ENCODE data around the gene RBP5. TPM values are rescaled to one million over a fixed set of nuclear protein-coding genes. Genes with fewer than 3 reads are reported as not detected.

RBP5 gene
- total RNA-seq, 2 donors from 2014 or later = 19.3 to 31.2 TPM

GRCh38 chr12:7114008-7114407 lies 14.7 kb downstream of the RBP5 start:
- Mint-ChIP-seq H3K27ac (no peak overlapping the region), H3K36me3 (ENCODE audit: low read depth) (peaks cover 7% of the 10 kb centered on the region), H3K4me1 (peaks cover 8% of the 10 kb centered on the region), H3K4me3 (no peak overlapping the region), H3K9me3 (no peaks in the 10 kb centered on the region), H3K27me3 (ENCODE audit: insufficient read depth) (peaks cover 28% of the 10 kb centered on the region)
- Histone ChIP-seq H3K27me3 (ENCODE audit: control insufficient read depth, insufficient read depth, low read length, poor library complexity, severe bottlenecking) (peaks cover 23% of the 10 kb centered on the region), H3K36me3 (ENCODE audit: control insufficient read depth, insufficient read depth, low read length) (no peaks in the 10 kb centered on the region), H3K27ac (ENCODE audit: low read depth, low read length) (no peak overlapping the region), H3K9me3 (ENCODE audit: control insufficient read depth, low read length) (no peaks in the 10 kb centered on the region), H3K4me1 (ENCODE audit: control insufficient read depth, insufficient read depth, low read length) (no peaks in the 10 kb centered on the region), H3K9ac (ENCODE audit: extremely low read depth, low read length, poor library complexity, severe bottlenecking) (no peak overlapping the region), H3K4me3 (ENCODE audit: low read length) (no peak overlapping the region)
- WGBS, 2 experiments (ENCODE audit: insufficient coverage in 1 of 2, insufficient read length in 1 of 2) = 92 to 95% methylated on average over 11 of the region's 11 CpGs
- TF ChIP-seq CTCF (conservative IDR thresholded peaks at IDR 0.05) = no peak
- DNase-seq = no peak

- peak; percentile 71 for DNase-seq
These were observed 15.3 kb downstream of the RBP5 start for GRCh38 chr12:7113389-7113871.

GRCh38 chr12:7112041-7112440 lies 16.6 kb downstream of the RBP5 start:
- Histone ChIP-seq H3K9me3 (ENCODE audit: control insufficient read depth, low read length) (no peaks in the 10 kb centered on the region), H3K36me3 (ENCODE audit: control insufficient read depth, insufficient read depth, low read length) (no peaks in the 10 kb centered on the region), H3K27ac (ENCODE audit: low read depth, low read length) (no peak overlapping the region), H3K27me3 (ENCODE audit: control insufficient read depth, insufficient read depth, low read length, poor library complexity, severe bottlenecking) (peaks cover 23% of the 10 kb centered on the region), H3K4me3 (ENCODE audit: low read length) (no peak overlapping the region), H3K9ac (ENCODE audit: extremely low read depth, low read length, poor library complexity, severe bottlenecking) (no peak overlapping the region), H3K4me1 (ENCODE audit: control insufficient read depth, insufficient read depth, low read length) (no peaks in the 10 kb centered on the region)
- no peak for TF ChIP-seq CTCF (conservative IDR thresholded peaks at IDR 0.05)
- Mint-ChIP-seq H3K4me1 (peaks cover 19% of the 10 kb centered on the region), H3K9me3 (peaks cover 4% of the 10 kb centered on the region), H3K36me3 (ENCODE audit: low read depth) (peaks cover 9% of the 10 kb centered on the region), H3K27ac (no peak overlapping the region), H3K4me3 (no peak overlapping the region), H3K27me3 (ENCODE audit: insufficient read depth) (peaks cover 26% of the 10 kb centered on the region)
- 81 to 92% methylated on average over 3 of the region's 4 CpGs for WGBS, 2 experiments (ENCODE audit: insufficient coverage in 1 of 2, insufficient read length in 1 of 2)
- no peak for DNase-seq

More at GRCh38 chr12:7113389-7113871, 15.3 kb downstream of the RBP5 start:
- peaks cover 7% of the 10 kb centered on the region for H3K36me3 Mint-ChIP-seq (ENCODE audit: low read depth)
- peak; percentile 100 for TF ChIP-seq CTCF (conservative IDR thresholded peaks at IDR 0.05)
- no peak overlapping the region for H3K27ac Mint-ChIP-seq
- H3K9me3 Mint-ChIP-seq = no peaks in the 10 kb centered on the region
- Histone ChIP-seq H3K27me3 (ENCODE audit: control insufficient read depth, insufficient read depth, low read length, poor library complexity, severe bottlenecking) (peaks cover 23% of the 10 kb centered on the region), H3K4me1 (ENCODE audit: control insufficient read depth, insufficient read depth, low read length) (no peaks in the 10 kb centered on the region), H3K9me3 (ENCODE audit: control insufficient read depth, low read length) (no peaks in the 10 kb centered on the region), H3K4me3 (ENCODE audit: low read length) (no peak overlapping the region), H3K27ac (ENCODE audit: low read depth, low read length) (no peak overlapping the region), H3K36me3 (ENCODE audit: control insufficient read depth, insufficient read depth, low read length) (no peaks in the 10 kb centered on the region), H3K9ac (ENCODE audit: extremely low read depth, low read length, poor library complexity, severe bottlenecking) (no peak overlapping the region)
- H3K4me1 Mint-ChIP-seq = peaks cover 12% of the 10 kb centered on the region
- peaks cover 28% of the 10 kb centered on the region for H3K27me3 Mint-ChIP-seq (ENCODE audit: insufficient read depth)
- WGBS, 2 experiments (ENCODE audit: insufficient coverage in 1 of 2, insufficient read length in 1 of 2) = 53 to 83% methylated on average over 3 to 5 of the region's 5 CpGs
- H3K4me3 Mint-ChIP-seq = no peak overlapping the region
